ENCODE results near the gene TP53AIP1. TPM values are rescaled to one million over a fixed set of nuclear protein-coding genes. Genes with fewer than 3 reads are reported as not detected.

The TP53AIP1 gene, protein sequence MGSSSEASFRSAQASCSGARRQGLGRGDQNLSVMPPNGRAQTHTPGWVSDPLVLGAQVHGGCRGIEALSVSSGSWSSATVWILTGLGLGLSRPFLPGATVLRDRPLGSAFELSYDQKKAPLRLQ
- polyA plus RNA-seq = under 1 TPM in 2 of 4 donors, not detected in 2; 0.07 to 0.18 TPM
- long read RNA-seq, donor 1 = 0 reads
- long read RNA-seq, donor 2 = 0 reads
- long read RNA-seq, donor 3 = 0 reads
- long read RNA-seq, donor 4 = 0 reads
- long read RNA-seq, donor 5 = 0 reads
- long read RNA-seq, donor 6 = 0 reads
- long read RNA-seq, donor 7 = 0 reads
- long read RNA-seq, donor 8 = 0 reads
- long read RNA-seq, donor 9 = 0 reads
- long read RNA-seq, donor 10 = 0 reads

DNA sequence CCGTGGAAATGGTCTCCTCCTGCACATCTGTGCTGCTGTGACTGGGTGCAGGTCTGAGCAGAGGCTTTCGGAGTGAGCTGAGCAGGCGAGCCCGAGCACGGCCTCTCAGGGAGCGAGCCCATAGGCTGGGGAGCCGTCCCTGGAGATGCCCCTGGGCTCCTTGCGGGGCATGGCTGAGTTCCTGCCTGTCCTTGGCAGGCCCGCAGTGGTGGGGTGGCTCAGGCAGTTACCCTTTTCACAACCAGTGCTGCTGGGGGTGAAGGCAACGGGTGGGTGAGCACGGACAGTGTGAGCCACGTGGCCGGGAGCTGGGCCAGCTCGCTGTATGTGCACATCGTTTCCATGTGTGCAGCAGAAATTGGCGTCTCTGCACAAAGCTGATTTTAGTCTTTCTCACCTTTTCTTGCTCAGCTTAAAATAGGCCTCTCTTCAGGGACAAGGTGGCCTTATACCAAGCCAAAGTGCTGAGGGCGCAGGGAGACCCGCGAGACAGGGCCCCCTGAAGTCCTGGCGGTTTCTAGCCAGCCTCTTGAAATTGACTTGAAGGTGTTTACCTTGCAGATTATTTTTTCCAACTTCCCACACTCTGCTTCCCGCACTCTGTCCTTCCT, at the start of gene TP53AIP1:
Gene TP53AIP1 (minus strand): TSS at position 55 of the 611 bp plus-strand sequence. CDS start 5,053 bp downstream, outside the sequence.
- H3K27ac ChIP-seq (ENCODE audit: low read depth in 1 of 3, low read length in 2 of 3) = no peak within 1 kb of the TSS

GRCh38 chr11:128988242-128988970, 45.7 kb upstream of the TP53AIP1 start:
- Histone ChIP-seq H3K9me3 (ENCODE audit: control insufficient read depth in 2 of 2, insufficient read depth in 1 of 2, low read depth in 1 of 2, low read length in 1 of 2) (no peaks in the 10 kb centered on the region), H3K27me3 (ENCODE audit: control insufficient read depth in 3 of 3, insufficient read depth in 3 of 3, low read length in 3 of 3) (no peaks in the 10 kb centered on the region), H3K4me1 (ENCODE audit: control insufficient read depth in 3 of 3, insufficient read depth in 2 of 3, low read depth in 1 of 3, low read length in 2 of 3) (no peaks in the 10 kb centered on the region), H3K36me3 (ENCODE audit: control insufficient read depth in 3 of 3, insufficient read depth in 2 of 3, low read depth in 1 of 3, low read length in 3 of 3) (peaks cover 2 to 3% (median 2%) of the 10 kb centered on the region in 3 donors), H3K4me3 (ENCODE audit: low read depth in 1 of 3, low read length in 3 of 3) (no peak overlapping the region), H3K27ac (ENCODE audit: low read depth in 1 of 3, low read length in 2 of 3) (no peak overlapping the region)
- FAIRE-seq = no peak
- no peak for DNase-seq

More for the DNA sequence above, at the start of gene TP53AIP1:
- 88 to 94% (median 92%) methylated on average over 21 of the region's 21 CpGs for WGBS, 3 donors
- Histone ChIP-seq H3K9me3 (ENCODE audit: control insufficient read depth in 2 of 2, insufficient read depth in 1 of 2, low read depth in 1 of 2, low read length in 1 of 2) (no peaks in the 10 kb centered on the region), H3K4me3 (ENCODE audit: low read depth in 1 of 3, low read length in 3 of 3) (no peak within 1 kb of the TSS), H3K36me3 (ENCODE audit: control insufficient read depth in 3 of 3, insufficient read depth in 2 of 3, low read depth in 1 of 3, low read length in 3 of 3) (no peaks in the 10 kb centered on the region), H3K27me3 (ENCODE audit: control insufficient read depth in 3 of 3, insufficient read depth in 3 of 3, low read length in 3 of 3) (no peaks in the 10 kb centered on the region), H3K4me1 (ENCODE audit: control insufficient read depth in 3 of 3, insufficient read depth in 2 of 3, low read depth in 1 of 3, low read length in 2 of 3) (no peaks in the 10 kb centered on the region)
- DNase-seq (no peak), FAIRE-seq (no peak)

DNA sequence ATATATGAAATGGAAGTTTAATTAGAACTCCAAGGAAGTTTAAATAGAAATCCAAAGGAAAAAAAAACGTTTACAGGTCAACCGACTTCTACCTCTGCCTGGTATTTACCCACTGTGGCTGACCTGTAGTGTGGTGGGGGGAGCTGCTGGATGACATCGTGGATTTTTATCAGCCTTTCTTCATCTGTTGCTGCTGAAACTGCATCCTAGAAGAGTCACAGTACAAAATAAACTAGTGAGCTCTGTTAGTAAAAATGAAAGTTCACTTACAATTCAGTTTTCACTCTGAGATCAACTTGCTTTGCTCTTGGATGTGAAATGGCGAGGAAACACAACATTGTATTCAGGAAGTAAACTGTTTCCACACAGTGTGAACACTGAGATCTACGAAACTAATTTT, 43.2 kb upstream of the TP53AIP1 start:
- Histone ChIP-seq H3K27me3 (ENCODE audit: control insufficient read depth in 3 of 3, insufficient read depth in 3 of 3, low read length in 3 of 3) (no peaks in the 10 kb centered on the region), H3K4me1 (ENCODE audit: control insufficient read depth in 3 of 3, insufficient read depth in 2 of 3, low read depth in 1 of 3, low read length in 2 of 3) (no peaks in the 10 kb centered on the region), H3K9me3 (ENCODE audit: control insufficient read depth in 2 of 2, insufficient read depth in 1 of 2, low read depth in 1 of 2, low read length in 1 of 2) (no peaks in the 10 kb centered on the region), H3K27ac (ENCODE audit: low read depth in 1 of 3, low read length in 2 of 3) (no peak overlapping the region), H3K4me3 (ENCODE audit: low read depth in 1 of 3, low read length in 3 of 3) (no peak overlapping the region), H3K36me3 (ENCODE audit: control insufficient read depth in 3 of 3, insufficient read depth in 2 of 3, low read depth in 1 of 3, low read length in 3 of 3) (peaks cover 2 to 10% (median 9%) of the 10 kb centered on the region in 3 donors)
- 66 to 71% (median 67%) methylated on average over 5 of the region's 5 CpGs for WGBS, 3 donors
- DNase-seq = no peak
- FAIRE-seq = no peak

GRCh38 chr11:128983023-128983422, 40.4 kb upstream of the TP53AIP1 start:
- no peaks in the 10 kb centered on the region for H3K9me3 ChIP-seq (ENCODE audit: control insufficient read depth in 2 of 2, insufficient read depth in 1 of 2, low read depth in 1 of 2, low read length in 1 of 2)
- H3K4me1 ChIP-seq (ENCODE audit: control insufficient read depth in 3 of 3, insufficient read depth in 2 of 3, low read depth in 1 of 3, low read length in 2 of 3) = no peaks in the 10 kb centered on the region
- DNase-seq (no peak), FAIRE-seq (no peak)
- WGBS, 3 donors = 82 to 91% (median 90%) methylated on average over 8 of the region's 8 CpGs
- H3K4me3 ChIP-seq (ENCODE audit: low read depth in 1 of 3, low read length in 3 of 3) = no peak overlapping the region
- H3K27me3 ChIP-seq (ENCODE audit: control insufficient read depth in 3 of 3, insufficient read depth in 3 of 3, low read length in 3 of 3) = no peaks in the 10 kb centered on the region
- H3K27ac ChIP-seq (ENCODE audit: low read depth in 1 of 3, low read length in 2 of 3) = no peak overlapping the region
- H3K36me3 ChIP-seq (ENCODE audit: control insufficient read depth in 3 of 3, insufficient read depth in 2 of 3, low read depth in 1 of 3, low read length in 3 of 3) = peaks cover 2 to 15% (median 14%) of the 10 kb centered on the region in 3 donors

DNA sequence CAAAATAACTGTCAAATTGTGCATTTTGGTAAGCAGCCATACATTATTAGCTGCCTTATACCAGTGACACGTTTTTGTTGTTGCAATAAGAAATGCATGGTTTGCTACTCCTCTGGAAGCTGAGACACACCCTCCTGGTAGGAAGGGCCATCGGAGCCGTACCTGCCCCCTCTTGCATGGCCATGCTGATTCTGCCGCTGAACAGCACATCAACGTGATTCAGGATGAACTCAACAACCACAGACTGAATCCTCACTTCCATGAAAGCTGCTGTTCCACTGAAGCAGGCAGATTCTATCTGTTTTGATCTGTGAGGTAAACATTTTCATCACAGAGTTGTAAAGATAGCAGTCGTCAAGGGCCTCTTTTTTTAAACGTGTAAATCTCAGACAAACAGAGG, 38.6 kb upstream of the TP53AIP1 start:
- Histone ChIP-seq H3K4me1 (ENCODE audit: control insufficient read depth in 3 of 3, insufficient read depth in 2 of 3, low read depth in 1 of 3, low read length in 2 of 3) (no peaks in the 10 kb centered on the region), H3K9me3 (ENCODE audit: control insufficient read depth in 2 of 2, insufficient read depth in 1 of 2, low read depth in 1 of 2, low read length in 1 of 2) (no peaks in the 10 kb centered on the region), H3K36me3 (ENCODE audit: control insufficient read depth in 3 of 3, insufficient read depth in 2 of 3, low read depth in 1 of 3, low read length in 3 of 3) (peaks cover 0 to 21% (median 20%) of the 10 kb centered on the region in 3 donors), H3K27ac (ENCODE audit: low read depth in 1 of 3, low read length in 2 of 3) (no peak overlapping the region), H3K4me3 (ENCODE audit: low read depth in 1 of 3, low read length in 3 of 3) (no peak overlapping the region), H3K27me3 (ENCODE audit: control insufficient read depth in 3 of 3, insufficient read depth in 3 of 3, low read length in 3 of 3) (no peaks in the 10 kb centered on the region)
- no peak for DNase-seq
- FAIRE-seq = no peak
- WGBS, 3 donors = 42 to 64% (median 61%) methylated on average over 7 of the region's 7 CpGs

DNA sequence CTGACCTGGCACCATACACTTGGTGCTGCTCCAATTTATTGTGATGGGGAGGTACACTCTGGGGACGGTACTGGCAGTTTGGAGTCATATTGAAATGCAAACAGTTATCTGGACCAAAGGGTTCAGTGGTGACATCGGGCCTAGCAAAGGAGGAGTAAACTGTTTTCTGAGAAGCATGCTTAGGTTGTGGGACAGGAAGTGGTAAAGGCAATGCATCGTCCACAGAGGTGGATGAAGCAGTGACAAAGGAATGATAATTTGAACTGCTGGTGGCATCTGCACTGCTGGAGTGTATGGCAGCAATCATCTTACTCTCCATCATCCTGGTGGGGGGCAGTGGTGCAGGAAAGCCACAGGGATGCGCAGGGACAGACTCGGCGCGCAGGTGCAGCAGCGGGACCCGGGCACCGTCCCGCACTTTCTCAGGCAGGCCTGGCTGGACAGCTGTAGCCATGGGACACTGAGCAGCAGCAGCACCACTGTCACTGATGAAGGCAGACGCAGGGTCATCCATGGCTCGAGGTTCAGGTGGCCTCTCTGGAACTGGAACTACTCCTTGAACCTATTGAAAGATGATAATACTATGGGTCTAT, 28.0 kb upstream of the TP53AIP1 start:
- peaks cover 18 to 37% (median 30%) of the 10 kb centered on the region in 3 donors for H3K36me3 ChIP-seq (ENCODE audit: control insufficient read depth in 3 of 3, insufficient read depth in 2 of 3, low read depth in 1 of 3, low read length in 3 of 3)
- no peak overlapping the region for H3K27ac ChIP-seq (ENCODE audit: low read depth in 1 of 3, low read length in 2 of 3)
- no peak for FAIRE-seq
- 91 to 95% (median 92%) methylated on average over 13 of the region's 13 CpGs for WGBS, 3 donors
- H3K4me3 ChIP-seq (ENCODE audit: low read depth in 1 of 3, low read length in 3 of 3) = no peak overlapping the region
- H3K27me3 ChIP-seq (ENCODE audit: control insufficient read depth in 3 of 3, insufficient read depth in 3 of 3, low read length in 3 of 3) = no peaks in the 10 kb centered on the region
- no peaks in the 10 kb centered on the region for H3K4me1 ChIP-seq (ENCODE audit: control insufficient read depth in 3 of 3, insufficient read depth in 2 of 3, low read depth in 1 of 3, low read length in 2 of 3)
- H3K9me3 ChIP-seq (ENCODE audit: control insufficient read depth in 2 of 2, insufficient read depth in 1 of 2, low read depth in 1 of 2, low read length in 1 of 2) = no peaks in the 10 kb centered on the region
- DNase-seq = no peak

GRCh38 chr11:128968916-128969315, 26.2 kb upstream of the TP53AIP1 start:
- 89 to 94% (median 91%) methylated on average over 9 of the region's 9 CpGs for WGBS, 3 donors
- Histone ChIP-seq H3K27ac (ENCODE audit: low read depth in 1 of 3, low read length in 2 of 3) (no peak overlapping the region), H3K36me3 (ENCODE audit: control insufficient read depth in 3 of 3, insufficient read depth in 2 of 3, low read depth in 1 of 3, low read length in 3 of 3) (peaks cover 14 to 38% (median 30%) of the 10 kb centered on the region in 3 donors), H3K27me3 (ENCODE audit: control insufficient read depth in 3 of 3, insufficient read depth in 3 of 3, low read length in 3 of 3) (no peaks in the 10 kb centered on the region), H3K4me3 (ENCODE audit: low read depth in 1 of 3, low read length in 3 of 3) (no peak overlapping the region), H3K9me3 (ENCODE audit: control insufficient read depth in 2 of 2, insufficient read depth in 1 of 2, low read depth in 1 of 2, low read length in 1 of 2) (no peaks in the 10 kb centered on the region), H3K4me1 (ENCODE audit: control insufficient read depth in 3 of 3, insufficient read depth in 2 of 3, low read depth in 1 of 3, low read length in 2 of 3) (no peaks in the 10 kb centered on the region)
- no peak for FAIRE-seq
- no peak for DNase-seq

- FAIRE-seq = no peak
- no peaks in the 10 kb centered on the region for H3K27me3 ChIP-seq (ENCODE audit: control insufficient read depth in 3 of 3, insufficient read depth in 3 of 3, low read length in 3 of 3)
Observed at GRCh38 chr11:128967578-128967977, 24.9 kb upstream of the TP53AIP1 start.

More at GRCh38 chr11:128967578-128967977, 24.9 kb upstream of the TP53AIP1 start:
- no peaks in the 10 kb centered on the region for H3K9me3 ChIP-seq (ENCODE audit: control insufficient read depth in 2 of 2, insufficient read depth in 1 of 2, low read depth in 1 of 2, low read length in 1 of 2)
- H3K36me3 ChIP-seq (ENCODE audit: control insufficient read depth in 3 of 3, insufficient read depth in 2 of 3, low read depth in 1 of 3, low read length in 3 of 3) = peaks cover 11 to 35% (median 28%) of the 10 kb centered on the region in 3 donors
- H3K4me3 ChIP-seq (ENCODE audit: low read depth in 1 of 3, low read length in 3 of 3) = no peak overlapping the region
- H3K27ac ChIP-seq (ENCODE audit: low read depth in 1 of 3, low read length in 2 of 3) = no peak overlapping the region
- no peaks in the 10 kb centered on the region for H3K4me1 ChIP-seq (ENCODE audit: control insufficient read depth in 3 of 3, insufficient read depth in 2 of 3, low read depth in 1 of 3, low read length in 2 of 3)
- WGBS, 3 donors = 76 to 85% (median 82%) methylated on average over 6 of the region's 6 CpGs
- DNase-seq = no peak

Measured in small intestine (tissue), 16 donors.